OCI-LY7 (cell line): ENCODE data around the gene PPP2R2B. TPM values are rescaled to one million over a fixed set of nuclear protein-coding genes. Genes with fewer than 3 reads are reported as not detected.

Experiments
- BruUV-seq: library from RNA; stranded (reverse); fragments of 400-500 nt; replicated peaks from 2 replicates; lab custom pipeline; 2021; lab: Mats Ljungman, UMichigan
- CTCF ChIA-PET: fragments of 300-600 bp; sonication (Branson Sonifier 250); formaldehyde crosslinking; loops from one replicate; lab custom pipeline; 2022; ENCODE audit warnings: antibody characterized with exemption; ENCODE audit not compliant: unreplicated experiment; lab: Charles Lee
- POLR2A ChIA-PET: fragments of 300-600 bp; sonication (Branson Sonifier 250); formaldehyde crosslinking; loops from one replicate; lab custom pipeline; 2022; ENCODE audit warnings: antibody characterized with exemption; lab: Charles Lee
- DNase-seq: peaks from one replicate; pipeline ENCODE4 v3.0.0-alpha.2; 2015; ENCODE audit warnings: low spot score
- H2AFZ ChIP-seq: fragments of 200-600 bp; sonication (generic), shearing (Covaris generic); 2 replicates; pipeline ENCODE4 v1.6.1; 2014; ENCODE audit warnings: mild to moderate bottlenecking, antibody characterized with exemption, low read length, moderate library complexity
- H3K27ac ChIP-seq: fragments of 200-600 bp; sonication (generic); 2 replicates; pipeline ENCODE4 v1.5.1; 2014; ENCODE audit warnings: mixed run types, low read depth, mild to moderate bottlenecking, moderate library complexity, low read length, inconsistent platforms; ENCODE audit not compliant: poor library complexity, severe bottlenecking
- H3K36me3 ChIP-seq: fragments of 200-600 bp; sonication (generic); 2 replicates; pipeline ENCODE4 v1.6.1; 2014; ENCODE audit warnings: mild to moderate bottlenecking, antibody characterized with exemption, low read length, moderate library complexity, mixed read lengths; ENCODE audit not compliant: insufficient read depth
- H3K4me1 ChIP-seq: fragments of 200-600 bp; sonication (generic); 2 replicates; pipeline ENCODE4 v1.5.1; 2014; ENCODE audit warnings: mild to moderate bottlenecking, low read length; ENCODE audit not compliant: insufficient read depth, poor library complexity, severe bottlenecking
- H3K4me2 ChIP-seq: fragments of 200-600 bp; sonication (generic); 2 replicates; pipeline ENCODE4 v1.6.1; 2014; ENCODE audit warnings: mild to moderate bottlenecking, low read length
- H3K4me3 ChIP-seq: fragments of 200-600 bp; sonication (generic); 2 replicates; pipeline ENCODE4 v1.5.1; 2014; ENCODE audit warnings: mild to moderate bottlenecking, low read depth, low read length; ENCODE audit not compliant: poor library complexity, severe bottlenecking
- H3K79me2 ChIP-seq: fragments of 200-600 bp; sonication (generic); 2 replicates; pipeline ENCODE4 v1.6.1; 2016; ENCODE audit warnings: low read depth, mild to moderate bottlenecking, low read length, moderate library complexity, mixed read lengths; ENCODE audit not compliant: insufficient read depth
- H3K9me2 ChIP-seq: fragments of 200-600 bp; sonication (generic); 2 replicates; pipeline ENCODE4 v1.6.1; 2016; ENCODE audit warnings: mild to moderate bottlenecking, low read length, mixed read lengths; ENCODE audit not compliant: insufficient read depth
- H3K9me3 ChIP-seq: fragments of 200-600 bp; sonication (generic); 2 replicates; pipeline ENCODE4 v1.6.1; 2014; ENCODE audit warnings: mild to moderate bottlenecking, mixed run types, low read length, mixed read lengths
- H4K20me1 ChIP-seq: fragments of 200-600 bp; sonication (generic); 2 replicates; pipeline ENCODE4 v1.6.1; 2014; ENCODE audit warnings: mild to moderate bottlenecking, antibody characterized with exemption, low read length, moderate library complexity, mixed read lengths; ENCODE audit not compliant: insufficient read depth
- EZH2phosphoT487 ChIP-seq: fragments of 200-600 bp; sonication (generic); IDR thresholded peaks from 2 replicates; pipeline ENCODE4 v1.6.1; 2018; ENCODE audit warnings: low read depth, borderline replicate concordance, mild to moderate bottlenecking, mixed run types, antibody characterized with exemption, low read length, moderate library complexity, mixed read lengths
- intact Hi-C: fragments of 100-400 bp; cut with micrococcal nuclease; formaldehyde crosslinking; loops from one replicate; pipeline ENCODE4 v1.10.0; 2022; ENCODE audit not compliant: unreplicated experiment
- total RNA-seq, 2 experiments: library from RNA; depleted of rRNA in 1 of 2; stranded (reverse); fragments of >200 nt in 1 of 2; shearing (Covaris generic) in 1 of 2; gene quantifications; 2 replicates each; pipeline ENCODE4 v1.2.3, GENCODE V29; 2014 to 2022
- TF ChIP-seq, protein P1 (sequence below): fragments of 200-600 bp; sonication (generic); conservative IDR thresholded peaks from 2 replicates; pipeline ENCODE4 v1.5.1; 2014; ENCODE audit warnings: mild to moderate bottlenecking, antibody characterized with exemption, low read length, moderate library complexity, mixed read lengths

The PPP2R2B gene
- total RNA-seq, 2 experiments from 2014 or later: not detected

GRCh38 chr5:146564007-146564762 is 314.4 kb downstream of the PPP2R2B start:
- H3K4me2 ChIP-seq: no peak overlapping the region
- H2AFZ ChIP-seq: no peak overlapping the region
- H3K27ac ChIP-seq: no peak overlapping the region
- H3K9me2 ChIP-seq: no peaks in the 10 kb centered on the region
- no peak overlapping the region for H3K4me3 ChIP-seq
- no peaks in the 10 kb centered on the region for H3K36me3 ChIP-seq
- no peak for DNase-seq
- intact Hi-C loops: loop anchor here (2.0 kb wide), 1 partner anchor 403 kb away; no protein-coding TSS in a partner anchor
- no peaks in the 10 kb centered on the region for H3K79me2 ChIP-seq
- ChIA-PET CTCF (interaction anchor here (1.1 kb wide), 1 partner anchor 16 kb away, joined by 3 read pairs; no protein-coding TSS in a partner anchor), POLR2A (no interaction called here)
- no peaks in the 10 kb centered on the region for H3K9me3 ChIP-seq
- H4K20me1 ChIP-seq: no peaks in the 10 kb centered on the region
- TF ChIP-seq, protein P1, sequence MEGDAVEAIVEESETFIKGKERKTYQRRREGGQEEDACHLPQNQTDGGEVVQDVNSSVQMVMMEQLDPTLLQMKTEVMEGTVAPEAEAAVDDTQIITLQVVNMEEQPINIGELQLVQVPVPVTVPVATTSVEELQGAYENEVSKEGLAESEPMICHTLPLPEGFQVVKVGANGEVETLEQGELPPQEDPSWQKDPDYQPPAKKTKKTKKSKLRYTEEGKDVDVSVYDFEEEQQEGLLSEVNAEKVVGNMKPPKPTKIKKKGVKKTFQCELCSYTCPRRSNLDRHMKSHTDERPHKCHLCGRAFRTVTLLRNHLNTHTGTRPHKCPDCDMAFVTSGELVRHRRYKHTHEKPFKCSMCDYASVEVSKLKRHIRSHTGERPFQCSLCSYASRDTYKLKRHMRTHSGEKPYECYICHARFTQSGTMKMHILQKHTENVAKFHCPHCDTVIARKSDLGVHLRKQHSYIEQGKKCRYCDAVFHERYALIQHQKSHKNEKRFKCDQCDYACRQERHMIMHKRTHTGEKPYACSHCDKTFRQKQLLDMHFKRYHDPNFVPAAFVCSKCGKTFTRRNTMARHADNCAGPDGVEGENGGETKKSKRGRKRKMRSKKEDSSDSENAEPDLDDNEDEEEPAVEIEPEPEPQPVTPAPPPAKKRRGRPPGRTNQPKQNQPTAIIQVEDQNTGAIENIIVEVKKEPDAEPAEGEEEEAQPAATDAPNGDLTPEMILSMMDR: no peak
- no peak for TF ChIP-seq EZH2phosphoT487
- H3K4me1 ChIP-seq: no peaks in the 10 kb centered on the region
- no TSS peak for BruUV-seq

DNA sequence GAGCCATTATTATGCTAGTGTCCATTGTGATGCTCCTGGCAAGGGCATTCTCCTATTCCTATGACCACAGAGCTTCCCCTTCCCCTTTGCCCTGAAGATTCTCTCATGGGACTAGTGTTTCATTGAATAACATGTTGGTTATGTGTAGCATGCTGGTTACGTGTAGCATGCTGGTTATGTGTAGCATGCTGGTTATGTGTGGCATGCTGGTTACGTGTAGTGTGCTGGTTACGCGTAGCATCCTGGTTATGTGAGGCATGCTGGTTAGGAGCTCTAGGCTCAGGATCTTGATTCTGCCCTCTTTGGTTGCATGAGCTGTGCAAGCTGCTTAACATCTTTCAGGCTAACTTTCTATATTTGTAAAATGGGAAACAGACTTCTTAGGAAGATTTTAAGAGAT is 316.1 kb downstream of the PPP2R2B start:
- no peak overlapping the region for H2AFZ ChIP-seq
- TF ChIP-seq, protein P1: no peak
- no peak for TF ChIP-seq EZH2phosphoT487
- H3K4me2 ChIP-seq: no peak overlapping the region
- CTCF ChIA-PET: no interaction called here
- no peak for DNase-seq
- H3K4me1 ChIP-seq: no peaks in the 10 kb centered on the region
- no peak overlapping the region for H3K27ac ChIP-seq
- no peaks in the 10 kb centered on the region for H3K9me3 ChIP-seq
- H4K20me1 ChIP-seq: no peaks in the 10 kb centered on the region
- H3K79me2 ChIP-seq: no peaks in the 10 kb centered on the region
- POLR2A ChIA-PET: interaction anchor here (0.6 kb wide), 1 partner anchor 199 kb away, joined by 3 read pairs; no protein-coding TSS in a partner anchor
- BruUV-seq: no TSS peak
- H3K4me3 ChIP-seq: no peak overlapping the region
- H3K36me3 ChIP-seq: no peaks in the 10 kb centered on the region
- intact Hi-C loops: no loop called here
- no peaks in the 10 kb centered on the region for H3K9me2 ChIP-seq

DNA sequence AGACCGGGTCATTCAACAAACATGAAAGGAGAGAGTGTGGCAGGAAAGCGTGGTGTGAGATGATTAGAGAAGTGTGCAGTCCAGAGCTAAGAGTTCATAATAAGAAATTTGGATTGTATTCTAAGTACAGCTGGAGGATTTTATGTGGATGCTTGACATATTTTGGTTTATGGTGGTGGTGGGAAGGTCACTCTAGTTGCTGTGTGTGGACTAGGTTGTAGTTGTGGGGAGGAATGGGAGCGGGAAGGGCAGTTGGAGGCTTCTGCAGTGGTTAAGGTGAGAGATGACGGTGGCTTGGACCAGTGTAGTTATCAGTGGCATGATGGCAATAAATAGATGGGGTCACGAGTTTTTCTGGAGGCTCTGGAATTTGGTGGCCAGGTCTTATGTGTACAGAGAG is 316.8 kb downstream of the PPP2R2B start:
- Histone ChIP-seq H3K4me3 (no peak overlapping the region), H3K4me2 (no peak overlapping the region), H2AFZ (no peak overlapping the region), H3K9me2 (no peaks in the 10 kb centered on the region), H3K79me2 (no peaks in the 10 kb centered on the region), H3K9me3 (no peaks in the 10 kb centered on the region), H3K36me3 (no peaks in the 10 kb centered on the region), H4K20me1 (no peaks in the 10 kb centered on the region), H3K27ac (no peak overlapping the region), H3K4me1 (no peaks in the 10 kb centered on the region)
- TF ChIP-seq, protein P1: no peak
- TF ChIP-seq EZH2phosphoT487: no peak
- CTCF ChIA-PET: no interaction called here
- intact Hi-C loops: no loop called here
- POLR2A ChIA-PET: no interaction called here
- no TSS peak for BruUV-seq
- no peak for DNase-seq
